Activated CD4-positive, CD25-positive, alpha-beta regulatory T cell (primary cell): Measurements from ENCODE around the gene TRIM63.

ENCODE experiments used
- DNase-seq, 4 experiments: peaks; one replicate each; lab custom pipeline; 2025; lab: John Stamatoyannopoulos, UW

Gene TRIM63

DNA sequence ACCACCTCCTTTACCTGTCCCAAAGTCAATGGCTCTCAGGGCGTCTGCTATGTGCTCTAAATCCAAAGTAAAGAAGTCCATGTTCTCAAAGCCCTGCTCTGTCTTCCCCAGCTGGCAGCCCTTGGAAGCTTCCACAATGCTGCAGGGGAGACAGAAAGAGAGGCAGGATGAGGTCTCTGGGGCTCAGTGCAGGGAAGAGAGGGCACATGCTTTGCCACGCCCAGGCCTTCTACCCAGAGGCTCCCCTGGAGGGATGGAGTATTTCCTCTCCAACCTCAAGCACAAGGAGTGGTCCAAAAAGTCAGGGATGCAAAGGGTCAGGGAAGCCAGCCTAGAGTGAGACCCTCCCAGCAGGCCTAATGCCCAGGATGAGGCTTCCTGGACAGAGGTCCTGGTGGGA, 10.2 kb downstream of the TRIM63 start:
- DNase-seq = no peak

DNA sequence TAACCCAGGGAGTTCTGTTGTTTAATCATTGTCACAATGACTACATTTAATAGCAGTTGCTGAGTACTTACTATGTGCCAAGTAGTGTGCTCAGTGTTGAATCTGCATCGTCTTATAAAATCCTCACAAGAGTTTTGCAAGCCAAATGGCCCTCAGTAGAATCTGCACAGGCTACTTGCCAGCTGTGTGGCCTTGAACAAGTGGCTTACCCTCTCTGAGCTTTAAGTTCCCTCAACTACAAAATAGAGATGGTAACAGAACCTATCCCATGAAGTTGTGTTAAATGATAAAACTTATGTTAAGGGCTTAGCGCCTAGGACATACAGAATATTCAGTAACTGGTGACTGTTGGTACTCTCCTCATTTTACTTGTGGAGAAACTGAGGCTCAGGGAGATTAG, 12.4 kb downstream of the TRIM63 start:
- no peak for DNase-seq

DNA sequence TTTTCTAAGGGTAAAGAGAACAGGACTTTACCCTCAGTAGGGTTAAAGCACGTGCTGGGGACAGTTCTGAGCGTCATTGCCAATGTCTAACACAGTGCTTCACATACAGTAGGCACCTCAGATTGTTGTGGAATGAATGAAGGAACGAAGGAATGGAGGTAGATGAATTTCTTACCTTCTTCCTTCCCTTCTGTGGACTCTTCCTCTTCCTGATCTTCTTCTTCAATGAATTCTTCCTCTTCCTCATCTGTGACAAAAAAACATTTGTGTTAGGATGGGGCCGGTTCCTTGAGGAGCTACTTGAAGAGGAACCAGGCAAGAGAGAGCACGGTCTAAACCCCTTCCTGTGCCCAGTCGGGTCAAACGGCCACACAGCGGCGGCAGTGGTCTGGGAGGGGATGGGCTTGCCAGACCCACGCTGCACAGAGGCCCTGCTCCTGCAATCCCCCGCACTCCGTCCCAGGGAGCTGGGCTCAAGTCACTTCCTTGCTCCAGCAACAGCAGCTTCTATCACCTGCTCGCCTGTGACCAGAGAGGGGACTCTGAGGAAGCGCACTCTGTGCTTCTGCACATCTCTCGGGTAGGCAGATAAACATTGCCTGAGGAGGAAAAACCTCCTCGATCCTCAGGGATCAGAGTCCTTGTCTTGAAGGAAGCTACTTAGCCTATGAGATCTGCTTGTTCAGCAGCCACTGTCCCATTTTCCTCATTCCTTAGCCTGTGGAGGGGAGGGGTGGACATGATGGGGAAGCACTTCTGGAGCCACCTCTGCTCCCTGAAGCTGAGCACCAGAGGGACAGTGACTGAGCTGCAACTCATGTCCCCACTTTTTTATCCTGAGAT, 13.5 kb downstream of the TRIM63 start:
- no peak for DNase-seq

DNA sequence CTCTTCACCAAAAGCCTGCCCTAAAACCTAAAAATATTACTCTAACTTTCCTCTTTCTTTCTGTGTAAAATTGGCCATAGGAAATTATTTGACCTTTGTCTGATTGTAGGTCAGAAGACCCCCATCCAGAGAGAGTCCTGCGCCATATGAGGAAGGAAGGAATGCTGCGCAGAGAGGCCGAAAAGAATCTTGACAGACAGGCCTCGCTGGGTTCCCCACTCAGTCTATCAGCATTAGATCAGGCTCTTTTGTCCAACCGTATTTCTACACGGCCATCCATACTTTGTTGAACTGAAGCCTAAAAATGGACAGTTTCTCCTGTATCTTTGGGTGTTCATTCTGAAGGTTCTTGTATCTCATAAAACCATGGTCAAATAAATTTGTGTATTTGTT, 17.2 kb downstream of the TRIM63 start:
- DNase-seq = no peak

DNA sequence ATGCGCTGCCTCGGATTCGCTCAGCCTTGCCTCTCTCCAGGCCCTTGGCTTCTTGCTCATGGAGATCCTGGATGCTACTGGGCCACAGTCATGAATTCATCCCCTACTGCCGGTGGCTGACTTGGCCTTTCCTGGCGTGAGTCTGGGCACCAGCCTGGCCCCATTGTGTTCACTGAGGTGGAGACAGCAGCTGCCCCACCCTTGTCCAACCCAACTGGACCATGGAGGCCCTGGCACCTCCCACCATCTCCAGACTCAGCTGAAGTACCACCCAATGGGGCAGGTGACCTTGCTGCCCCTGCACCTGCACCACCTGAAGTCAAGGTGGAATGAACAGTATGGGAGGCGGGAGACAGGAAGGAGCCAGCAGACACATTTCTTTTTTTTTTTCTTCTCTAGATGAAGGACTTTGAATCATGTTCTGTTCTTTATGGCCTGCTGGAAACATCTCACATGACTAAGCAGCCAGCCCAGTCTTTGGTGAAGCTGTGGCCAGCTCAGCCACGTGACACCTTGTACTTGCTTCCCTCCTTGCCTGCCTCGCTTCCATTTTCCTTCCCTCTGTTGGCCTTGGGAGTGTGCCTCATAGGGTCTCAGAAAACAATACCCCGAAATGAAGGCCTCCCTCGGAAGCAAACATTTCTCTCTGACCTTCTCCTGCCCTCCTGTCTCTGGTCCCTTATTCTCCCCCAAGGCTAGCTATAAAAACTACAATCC, 17.7 kb downstream of the TRIM63 start:
- no peak for DNase-seq

DNA sequence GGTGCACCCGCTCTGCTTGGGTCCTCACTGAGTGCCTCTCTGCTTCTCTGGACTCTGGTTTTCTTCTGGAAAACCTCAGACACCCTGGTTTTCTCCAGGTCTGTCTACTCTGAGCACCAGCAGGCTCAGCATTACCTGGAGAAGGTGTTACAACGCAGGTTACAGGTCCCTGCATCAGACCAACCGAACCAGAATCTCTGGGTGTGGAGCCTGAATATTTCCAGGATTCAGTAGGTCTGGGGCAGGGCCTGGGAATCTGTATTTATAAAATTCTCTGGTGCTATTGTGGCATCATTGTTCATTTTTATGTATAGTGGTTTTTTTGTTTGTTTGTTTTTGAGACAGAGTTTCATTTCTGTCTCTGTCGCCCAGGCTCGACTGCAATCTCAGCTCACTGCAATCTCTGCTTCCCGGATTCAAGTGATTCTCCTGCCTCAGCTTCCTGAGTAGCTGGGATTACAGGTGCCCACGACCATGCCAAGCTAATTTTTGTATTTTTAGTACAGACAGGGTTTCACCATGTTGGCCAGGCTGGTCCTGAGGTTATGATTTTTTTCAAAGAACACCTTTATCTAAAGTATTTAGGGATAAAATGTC, 20.1 kb downstream of the TRIM63 start:
- no peak for DNase-seq

DNA sequence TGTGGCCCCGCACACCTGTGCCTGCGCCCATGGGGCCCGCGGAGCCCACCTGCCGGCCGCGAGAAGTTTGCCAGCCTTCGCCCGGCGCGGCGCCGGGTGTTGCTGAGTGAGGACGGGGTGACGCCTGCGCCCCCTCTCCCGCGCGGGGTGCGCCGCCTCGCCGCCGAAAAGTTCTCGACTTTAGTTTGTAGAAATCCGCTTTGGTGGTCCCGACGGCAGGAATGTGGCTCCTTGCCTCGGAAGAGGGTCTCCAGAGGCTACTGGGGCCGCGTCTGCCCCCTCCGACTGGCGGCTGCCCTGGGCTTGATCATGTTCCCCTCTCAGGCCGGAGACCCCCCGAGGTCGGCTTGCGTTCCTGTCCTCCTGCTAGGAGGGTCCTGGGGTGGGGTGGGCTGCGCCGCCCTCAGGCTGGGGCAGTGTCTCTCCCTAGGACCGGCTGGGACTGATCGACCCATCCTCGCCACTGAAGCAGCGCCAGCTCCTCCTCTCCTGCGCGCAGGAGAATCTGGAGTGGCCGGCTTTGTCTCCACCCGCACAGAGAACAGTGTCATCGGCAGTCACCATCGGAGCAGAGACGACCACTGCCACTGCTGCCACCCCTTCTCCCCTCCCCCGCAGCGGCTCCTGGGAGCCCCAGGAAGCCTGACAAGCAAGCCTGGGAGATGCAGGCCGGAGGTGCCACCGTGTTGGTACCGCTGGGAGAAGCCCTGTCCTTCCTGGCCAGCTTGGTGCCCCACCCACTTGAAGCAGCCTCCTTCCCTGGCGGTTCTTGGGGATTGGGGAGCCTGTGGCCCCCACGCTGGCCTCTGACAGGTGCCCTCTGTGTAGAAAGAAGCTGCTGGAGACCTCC, 21.0 kb downstream of the TRIM63 start:
- DNase-seq = no peak

DNA sequence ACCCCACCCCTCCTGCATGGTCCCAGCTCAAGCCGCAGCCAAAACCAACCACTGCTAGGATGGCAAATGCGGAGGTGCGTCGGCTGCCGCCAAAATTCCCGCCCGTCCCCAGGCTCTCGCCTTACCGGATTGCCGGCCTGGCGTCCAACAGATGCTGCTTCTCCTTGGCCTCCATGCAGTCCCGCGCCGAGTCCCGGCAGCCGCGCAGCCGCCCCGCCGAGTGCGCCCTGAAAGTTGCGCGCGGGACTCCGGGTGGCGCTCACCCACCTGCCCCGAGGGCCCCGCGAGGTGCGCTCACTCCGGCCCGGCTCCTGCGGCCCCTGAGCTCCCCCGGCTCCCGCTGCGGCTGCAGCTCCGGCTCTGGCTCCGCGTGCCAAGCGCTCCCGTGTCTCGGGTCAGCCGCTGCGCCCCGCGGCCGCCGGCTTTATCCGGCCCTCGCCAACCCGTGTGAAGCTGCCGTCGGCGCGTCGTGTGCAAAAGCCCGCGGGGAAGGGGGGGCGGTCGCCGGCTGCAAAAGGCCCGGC, 21.6 kb downstream of the TRIM63 start, which contains the start of gene SLC30A2:
Gene SLC30A2 (minus strand): TSS at position 397 of the 524 bp plus-strand sequence. CDS start 222 bp downstream, at position 175.
- no peak for DNase-seq

DNA sequence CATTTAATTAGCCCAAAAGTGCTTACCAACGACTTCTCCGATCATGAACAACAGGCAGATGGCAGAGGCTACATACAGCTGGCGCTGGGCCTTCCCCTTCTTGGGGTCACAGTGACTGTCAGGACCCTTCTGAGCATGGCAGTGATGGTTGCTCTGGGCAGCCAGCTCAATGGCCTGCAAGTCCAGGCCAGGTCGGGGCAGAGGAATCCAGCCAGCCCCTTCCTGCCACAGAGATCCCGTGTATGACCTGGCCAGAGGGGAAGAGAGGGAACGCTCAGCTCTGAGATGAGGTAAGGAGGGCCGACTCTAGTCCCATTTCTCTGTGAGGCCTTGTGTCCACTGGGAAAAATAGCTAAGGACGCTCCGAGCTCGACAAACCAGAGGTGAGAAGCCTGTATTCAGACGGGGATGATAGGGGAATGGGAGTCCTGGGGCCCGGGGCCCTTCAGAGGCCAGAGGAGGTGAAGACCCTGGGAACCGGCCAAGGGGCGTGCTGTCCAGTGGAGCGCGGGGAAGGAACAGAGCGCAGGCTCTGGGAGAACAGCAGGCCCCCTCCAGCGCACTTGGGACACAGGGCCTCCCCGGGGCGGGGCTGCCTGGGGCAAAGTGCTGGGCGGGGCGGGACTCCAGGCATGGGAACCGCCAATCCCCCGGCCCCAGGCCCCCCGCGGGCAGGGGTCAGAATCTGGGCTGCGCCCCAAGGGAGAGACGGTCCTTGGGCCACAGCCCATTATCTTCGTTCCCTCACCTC, 22.3 kb downstream of the TRIM63 start:
- DNase-seq = no peak

DNA sequence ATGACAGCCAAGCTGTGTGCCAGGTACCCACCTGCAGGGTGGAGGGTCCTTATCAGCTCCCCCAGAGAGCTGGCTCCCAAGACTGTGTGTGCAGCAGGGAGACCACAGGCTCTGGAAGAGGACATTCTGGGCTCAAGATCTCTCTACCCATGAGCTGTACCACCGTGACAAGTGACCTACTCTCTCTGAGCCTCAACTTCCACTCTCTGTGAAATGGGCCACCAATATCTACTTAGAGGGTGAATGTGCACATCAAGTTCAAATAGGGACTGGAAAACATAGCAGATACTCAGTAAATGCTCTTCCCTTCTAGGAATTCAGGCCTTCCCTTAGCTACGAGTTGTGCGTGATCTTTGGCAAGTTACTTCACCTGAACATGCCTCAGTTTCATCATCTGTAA, 23.0 kb downstream of the TRIM63 start:
- DNase-seq = no peak

DNA sequence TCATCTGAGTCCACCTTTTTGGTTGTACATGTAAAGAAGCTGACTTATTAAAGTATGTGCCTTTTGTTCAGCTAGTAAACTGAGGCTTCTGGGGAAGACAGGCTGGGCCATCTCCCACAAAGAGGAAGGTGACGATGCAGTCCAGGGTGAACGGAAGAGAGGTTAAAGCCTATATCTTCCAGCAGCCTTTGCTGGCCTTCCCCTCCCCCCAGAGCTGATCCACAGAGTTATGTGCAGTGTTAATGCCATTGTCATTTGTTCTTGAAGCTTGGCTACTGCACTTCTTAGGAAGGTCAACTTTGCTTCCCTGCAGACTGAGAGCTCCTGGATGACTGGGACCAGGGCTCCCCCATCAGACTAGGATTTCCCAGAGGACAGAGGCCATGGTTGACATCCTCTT, 23.7 kb downstream of the TRIM63 start:
- DNase-seq = no peak

DNA sequence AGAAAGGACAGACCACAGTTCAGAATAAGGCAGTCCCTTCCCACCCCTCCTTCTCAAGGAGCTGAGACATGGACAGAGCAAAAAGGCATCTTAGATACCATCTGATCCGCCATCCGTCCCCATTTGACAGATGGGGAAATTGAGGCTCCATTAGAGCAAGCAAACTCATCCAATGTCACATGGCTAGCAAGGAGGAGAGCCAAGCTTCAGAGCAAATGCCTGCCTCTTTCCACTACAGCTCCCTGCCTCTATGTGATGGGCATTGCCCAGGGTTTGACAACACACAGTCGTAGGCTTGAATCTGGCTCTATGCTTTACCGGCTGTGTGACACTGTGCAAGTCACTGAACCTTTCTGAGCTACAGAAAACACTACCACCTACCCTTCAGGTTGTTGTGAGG, 25.5 kb downstream of the TRIM63 start:
- no peak for DNase-seq

DNA sequence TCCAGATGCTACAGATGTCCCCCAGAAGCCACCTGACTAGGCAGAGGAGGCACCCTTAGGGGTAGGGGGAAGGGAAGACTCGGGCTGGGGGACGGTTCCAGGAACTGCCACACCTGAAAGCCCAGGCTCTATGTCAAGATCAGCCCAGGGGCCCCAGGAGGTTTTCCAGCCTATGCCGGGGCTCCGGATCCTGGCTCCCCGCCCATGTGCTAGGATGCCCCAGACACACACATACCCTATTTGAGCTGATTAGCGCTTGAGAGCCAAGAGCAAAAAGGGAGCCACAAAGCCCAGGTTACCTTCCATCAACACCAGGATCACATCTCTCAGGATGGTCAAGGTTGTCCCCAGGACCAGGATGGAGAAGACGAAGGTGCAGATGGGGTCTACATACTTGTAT, 26.0 kb downstream of the TRIM63 start:
- DNase-seq = no peak

DNA sequence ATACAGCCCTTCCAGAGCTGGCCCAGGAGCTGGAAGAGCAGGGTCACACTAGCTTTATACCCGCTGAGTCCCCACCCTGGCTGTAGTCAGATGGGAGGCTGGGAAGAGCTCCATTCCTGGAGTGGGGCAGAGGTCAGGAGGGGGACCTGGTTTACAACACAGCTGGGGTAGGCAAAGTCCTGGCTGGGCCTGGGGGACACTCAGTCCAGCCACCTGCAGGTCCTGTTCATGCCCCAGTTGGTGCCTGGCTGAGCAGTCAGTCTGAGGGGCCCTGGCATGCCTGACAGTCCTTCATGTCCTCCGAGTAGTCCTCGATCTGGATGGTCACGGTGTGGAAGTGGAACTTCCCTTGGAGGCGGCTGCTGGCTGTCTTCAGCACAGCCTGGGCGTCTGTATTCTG, 28.5 kb downstream of the TRIM63 start:
- no peak for DNase-seq

DNA sequence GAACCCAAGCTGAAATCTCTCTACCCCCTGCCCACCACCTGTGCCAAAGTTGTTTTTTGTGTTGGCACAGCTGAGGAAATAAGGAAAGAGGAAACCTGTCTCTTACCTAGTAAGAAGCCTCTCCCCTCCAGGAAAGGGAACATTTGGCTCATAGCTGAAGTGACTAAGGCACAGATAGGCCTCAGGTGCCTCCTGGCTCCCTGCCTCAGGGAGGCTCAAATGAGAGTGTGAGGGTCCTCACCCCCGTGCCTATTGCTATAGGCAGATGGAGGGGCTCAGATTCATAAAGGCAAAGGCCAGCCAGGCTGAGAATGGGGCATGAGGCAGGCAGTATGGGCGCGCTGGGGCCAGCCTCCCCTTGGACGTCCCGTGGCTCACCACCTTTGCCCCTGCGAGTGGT, 29.0 kb downstream of the TRIM63 start:
- no peak for DNase-seq

DNA sequence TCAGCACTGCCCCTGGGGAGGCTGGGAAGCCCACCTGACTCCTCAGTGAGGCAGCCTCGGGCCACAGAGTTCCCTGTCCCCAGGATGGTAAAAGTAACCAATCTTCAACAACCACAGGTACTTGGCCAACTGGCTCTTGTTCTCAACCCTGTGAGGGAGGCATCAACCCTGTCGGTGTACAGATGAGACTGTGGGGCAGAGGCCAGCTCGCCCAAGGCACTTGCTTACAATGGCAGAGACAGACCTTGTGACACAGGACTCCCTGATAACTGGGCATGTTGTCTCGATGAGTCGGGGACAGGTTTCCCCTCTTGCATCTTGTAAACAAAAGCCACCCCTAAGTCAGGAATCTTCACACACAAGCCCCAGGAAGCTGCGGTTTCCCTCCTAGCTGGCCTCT, 29.5 kb downstream of the TRIM63 start:
- no peak for DNase-seq

DNA sequence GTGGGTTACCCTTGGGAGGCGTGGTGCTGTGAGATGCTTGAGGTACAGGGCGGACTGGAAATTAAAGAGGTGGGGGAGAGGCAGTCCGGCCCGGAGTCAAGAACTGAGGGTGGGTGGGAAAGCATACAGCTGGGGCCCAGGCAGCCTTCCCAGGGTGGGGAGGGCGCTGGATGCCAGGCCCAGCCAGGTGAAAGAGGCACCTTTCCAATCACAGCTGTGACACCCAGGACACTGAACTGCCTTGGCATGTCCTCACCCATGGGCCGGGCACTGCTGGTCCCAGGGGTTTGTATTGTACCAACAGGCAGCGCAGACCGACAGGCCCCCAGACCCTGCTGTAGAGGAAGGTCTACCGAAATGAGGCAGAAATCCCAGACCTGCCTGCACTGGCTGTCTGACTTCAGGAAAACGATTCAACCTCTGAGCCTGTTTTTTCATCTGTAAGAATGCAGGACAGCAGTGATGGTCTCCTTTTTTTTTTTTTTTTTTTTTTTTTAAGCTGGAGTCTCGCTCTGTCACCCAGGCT, 30.6 kb downstream of the TRIM63 start:
- DNase-seq = no peak

DNA sequence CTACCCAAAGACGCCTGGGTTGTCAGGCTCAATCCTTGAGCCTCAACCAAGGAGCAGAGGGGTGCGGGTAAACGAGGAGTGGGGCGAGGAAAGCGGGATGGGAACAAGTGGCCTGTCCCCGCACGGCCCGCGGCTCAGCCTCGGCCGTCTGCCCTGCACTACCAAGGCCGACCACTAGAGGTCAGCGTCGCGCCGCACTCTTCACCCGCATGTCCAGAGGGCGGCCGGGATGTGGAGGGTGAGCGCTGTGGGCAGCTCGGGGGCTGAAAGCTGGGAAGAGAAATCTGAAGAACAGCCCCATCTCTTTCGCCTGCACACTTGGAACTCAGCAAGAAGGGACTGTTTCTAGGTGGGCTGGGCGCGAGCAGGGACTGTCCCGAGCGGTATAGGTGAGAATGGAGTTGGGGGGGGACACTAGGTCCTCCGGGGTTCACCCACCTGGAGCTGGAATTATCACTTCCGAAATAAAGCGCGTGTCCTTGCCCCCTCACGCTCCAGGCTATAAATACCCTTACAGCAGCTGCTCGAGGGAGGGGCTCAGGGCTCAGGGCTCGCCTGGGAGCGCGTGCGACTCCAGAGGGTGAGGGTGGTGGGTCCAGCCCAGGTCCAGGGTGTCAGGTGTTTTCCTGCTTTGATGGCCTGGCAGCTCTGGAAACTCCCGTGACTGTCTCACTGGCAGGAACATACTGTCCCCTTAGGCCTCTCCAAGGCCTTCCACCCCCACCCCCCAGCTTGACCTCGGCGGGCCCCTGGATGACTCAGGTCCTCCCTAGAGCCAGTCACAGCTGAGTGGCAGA, 31.3 kb downstream of the TRIM63 start:
- DNase-seq = peak; percentile 48 to 78 (median 62)

DNA sequence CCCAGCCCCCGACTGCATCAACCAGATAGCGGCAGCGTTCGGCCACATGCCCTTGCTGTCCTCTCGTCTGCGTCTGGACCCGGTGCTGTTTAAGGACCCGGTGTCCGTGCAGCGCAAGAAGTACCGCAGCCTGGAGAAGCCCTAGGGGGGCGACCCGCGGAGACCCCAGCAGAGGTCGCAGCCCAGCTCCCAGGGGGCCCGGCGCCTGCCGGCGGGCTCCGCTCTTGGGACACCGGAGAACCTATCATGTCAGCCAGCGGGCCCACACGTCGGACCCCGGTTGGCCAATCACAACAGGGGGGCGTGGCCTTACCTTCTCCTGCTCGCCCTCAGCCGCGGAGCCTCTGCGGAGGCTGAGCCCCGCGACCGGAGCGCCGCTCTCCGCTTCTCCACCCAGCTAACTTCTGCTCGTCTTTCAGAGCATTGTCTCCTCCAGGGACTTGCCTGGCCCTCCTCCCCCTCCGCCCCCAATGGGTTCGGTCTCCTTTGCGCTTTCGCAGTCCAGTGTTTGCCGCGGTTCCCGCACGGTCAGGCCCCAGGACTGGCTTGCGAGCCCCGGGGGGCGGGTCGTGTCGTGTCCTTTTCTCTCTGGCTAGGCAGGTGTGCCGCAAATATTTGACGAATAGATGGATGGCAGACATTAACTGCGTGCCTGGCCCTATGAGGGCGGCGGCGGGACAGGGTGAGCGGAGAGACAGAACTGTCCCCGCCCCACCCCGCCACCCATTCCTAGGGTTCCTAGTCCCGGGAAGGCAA, 32.0 kb downstream of the TRIM63 start:
- peak; percentile 72 to 86 (median 81) for DNase-seq
